LHCN-M2 (cell line): ENCODE results near the gene FPR2. TPM values are rescaled to one million over a fixed set of nuclear protein-coding genes. Genes with fewer than 3 reads are reported as not detected.

Experiments used
- DNase-seq: peaks from one replicate; pipeline ENCODE4 v3.0.0-alpha.2; 2012; ENCODE audit warnings: low read depth
- total RNA-seq: library from RNA; depleted of rRNA; stranded (reverse); fragments of >200 nt; gene quantifications from 2 replicates; pipeline ENCODE4 v1.2.3, GENCODE V29; 2014

FPR2 gene
- total RNA-seq, 1 experiment from 2014 or later: 0.40 TPM

GRCh38 chr19:51781999-51782398 is 21.0 kb downstream of the FPR2 start:
- DNase-seq: no peak

GRCh38 chr19:51783372-51783771 is 22.4 kb downstream of the FPR2 start:
- peak; percentile 56 for DNase-seq

GRCh38 chr19:51784109-51784785 is 23.3 kb downstream of the FPR2 start:
- no peak for DNase-seq

GRCh38 chr19:51784922-51785690 is 24.1 kb downstream of the FPR2 start:
- peak; percentile 88 for DNase-seq

- DNase-seq: no peak
These were observed 25.9 kb downstream of the FPR2 start for GRCh38 chr19:51786646-51787494.

GRCh38 chr19:51788029-51788428 is 27.0 kb downstream of the FPR2 start:
- DNase-seq: no peak

GRCh38 chr19:51789061-51789795 is 28.2 kb downstream of the FPR2 start:
- DNase-seq: no peak

- DNase-seq: no peak
These were observed 32.0 kb downstream of the FPR2 start for GRCh38 chr19:51792932-51793331.

- no peak for DNase-seq
These were observed 33.0 kb downstream of the FPR2 start for GRCh38 chr19:51793994-51794393.

- no peak for DNase-seq
These were observed 34.0 kb downstream of the FPR2 start, which contains the start of gene FPR3 for GRCh38 chr19:51794885-51795490. FPR3 (plus strand) TSS chr19:51795157; CDS start chr19:51823749, 28,592 bp downstream.

- DNase-seq: no peak
These were observed 35.3 kb downstream of the FPR2 start for GRCh38 chr19:51796195-51796679.

GRCh38 chr19:51797480-51797879 is 36.5 kb downstream of the FPR2 start:
- DNase-seq: no peak

GRCh38 chr19:51798062-51798461 is 37.1 kb downstream of the FPR2 start:
- no peak for DNase-seq

- DNase-seq: peak; percentile 98
These were observed 38.2 kb downstream of the FPR2 start for GRCh38 chr19:51799034-51799773.

GRCh38 chr19:51799774-51800472 is 38.9 kb downstream of the FPR2 start:
- no peak for DNase-seq

- no peak for DNase-seq
These were observed 39.7 kb downstream of the FPR2 start for GRCh38 chr19:51800473-51801244.

GRCh38 chr19:51802775-51803174 is 41.8 kb downstream of the FPR2 start:
- no peak for DNase-seq

GRCh38 chr19:51803519-51803918 is 42.5 kb downstream of the FPR2 start:
- no peak for DNase-seq

GRCh38 chr19:51803967-51804366 is 43.0 kb downstream of the FPR2 start:
- DNase-seq: no peak
